ENCODE results near the gene NUBP1. TPM values are rescaled to one million over a fixed set of nuclear protein-coding genes. Genes with fewer than 3 reads are reported as not detected.

NUBP1 gene
- total and polyA plus RNA-seq, 8 donors = 14.6 to 32.1 (median 22.3) TPM

DNA sequence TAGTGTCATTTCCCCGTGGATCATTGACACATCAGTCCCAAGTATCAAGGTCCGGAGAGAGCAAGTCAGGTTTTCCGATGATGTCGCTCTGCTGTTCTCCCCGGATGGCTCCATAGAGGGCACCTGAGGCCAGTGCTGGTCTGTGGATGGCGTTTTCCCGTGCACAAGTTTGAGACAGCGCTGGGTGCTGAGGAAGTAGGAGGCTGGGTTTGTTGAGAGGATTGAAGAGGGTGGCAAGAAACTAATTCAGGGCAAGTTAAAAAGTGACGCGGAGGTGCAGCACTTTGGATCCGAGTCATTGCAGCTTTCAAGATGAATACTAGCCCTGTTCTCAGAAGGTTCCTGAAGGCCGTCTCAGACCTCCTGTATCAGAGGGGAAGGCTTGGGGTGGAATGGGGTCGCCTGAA, 7.7 kb downstream of the NUBP1 start:
- 81 to 84% methylated on average over 13 of the region's 13 CpGs for WGBS, 2 donors
- ATAC-seq (peak in 1 of 4 donors; percentile 12), FAIRE-seq (no peak)

DNA sequence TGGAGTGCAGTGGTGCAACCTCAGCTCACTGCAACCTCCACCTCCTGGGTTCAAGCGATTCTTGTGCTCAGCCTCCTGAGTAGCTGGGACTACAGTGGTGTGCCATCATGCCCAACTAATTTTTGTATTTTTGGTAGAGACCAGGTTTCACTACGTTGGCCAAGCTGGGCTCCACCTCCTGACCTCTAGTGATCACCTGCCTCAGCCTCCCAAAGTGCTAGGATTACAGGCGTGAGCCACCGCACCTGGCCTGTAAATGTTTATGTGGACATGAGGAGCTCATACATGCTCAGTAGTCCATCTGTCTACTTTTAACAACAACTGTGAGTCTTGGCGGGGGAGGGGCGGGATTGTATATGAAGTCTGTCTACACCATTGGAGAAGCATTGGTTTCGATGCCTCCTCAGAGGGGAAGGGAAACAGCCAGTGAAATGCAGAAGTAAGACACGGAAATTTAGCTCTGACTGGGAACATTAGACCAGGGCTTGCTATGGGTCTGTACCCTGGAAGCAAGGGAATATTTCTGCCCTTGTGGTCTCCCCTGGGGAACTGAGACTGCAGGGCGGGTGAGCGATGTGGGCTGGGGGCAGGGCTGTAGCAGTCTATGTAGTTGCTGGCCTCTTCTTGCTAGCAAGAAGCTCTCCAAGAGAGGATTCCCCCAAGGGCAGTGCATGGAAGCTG, 9.3 kb downstream of the NUBP1 start:
- Histone ChIP-seq H3K27ac (no peak overlapping the region), H3K36me3 (peaks cover 0 to 44% (median 16%) of the 10 kb centered on the region in 3 donors)

More for the DNA sequence above, 7.7 kb downstream of the NUBP1 start:
- no peak overlapping the region for H3K27ac ChIP-seq
- peaks cover 0 to under 1% (median 0%) of the 10 kb centered on the region in 3 donors for H3K4me1 ChIP-seq
- no peak overlapping the region for H3K4me3 ChIP-seq
- H3K36me3 ChIP-seq = peaks cover 0 to 31% (median 6%) of the 10 kb centered on the region in 3 donors
- TF ChIP-seq, protein P1, sequence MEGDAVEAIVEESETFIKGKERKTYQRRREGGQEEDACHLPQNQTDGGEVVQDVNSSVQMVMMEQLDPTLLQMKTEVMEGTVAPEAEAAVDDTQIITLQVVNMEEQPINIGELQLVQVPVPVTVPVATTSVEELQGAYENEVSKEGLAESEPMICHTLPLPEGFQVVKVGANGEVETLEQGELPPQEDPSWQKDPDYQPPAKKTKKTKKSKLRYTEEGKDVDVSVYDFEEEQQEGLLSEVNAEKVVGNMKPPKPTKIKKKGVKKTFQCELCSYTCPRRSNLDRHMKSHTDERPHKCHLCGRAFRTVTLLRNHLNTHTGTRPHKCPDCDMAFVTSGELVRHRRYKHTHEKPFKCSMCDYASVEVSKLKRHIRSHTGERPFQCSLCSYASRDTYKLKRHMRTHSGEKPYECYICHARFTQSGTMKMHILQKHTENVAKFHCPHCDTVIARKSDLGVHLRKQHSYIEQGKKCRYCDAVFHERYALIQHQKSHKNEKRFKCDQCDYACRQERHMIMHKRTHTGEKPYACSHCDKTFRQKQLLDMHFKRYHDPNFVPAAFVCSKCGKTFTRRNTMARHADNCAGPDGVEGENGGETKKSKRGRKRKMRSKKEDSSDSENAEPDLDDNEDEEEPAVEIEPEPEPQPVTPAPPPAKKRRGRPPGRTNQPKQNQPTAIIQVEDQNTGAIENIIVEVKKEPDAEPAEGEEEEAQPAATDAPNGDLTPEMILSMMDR (IDR thresholded peaks at IDR 0.05) = no peak
- H3K9me3 ChIP-seq = no peaks in the 10 kb centered on the region
- intact Hi-C loops (cut with DNase I) = loop anchor here in 1 of 3 donors (10.0 kb wide), 1 partner anchor 174 kb away; no protein-coding TSS in a partner anchor
- H3K27me3 ChIP-seq = no peaks in the 10 kb centered on the region
- DNase-seq = no peak

DNA sequence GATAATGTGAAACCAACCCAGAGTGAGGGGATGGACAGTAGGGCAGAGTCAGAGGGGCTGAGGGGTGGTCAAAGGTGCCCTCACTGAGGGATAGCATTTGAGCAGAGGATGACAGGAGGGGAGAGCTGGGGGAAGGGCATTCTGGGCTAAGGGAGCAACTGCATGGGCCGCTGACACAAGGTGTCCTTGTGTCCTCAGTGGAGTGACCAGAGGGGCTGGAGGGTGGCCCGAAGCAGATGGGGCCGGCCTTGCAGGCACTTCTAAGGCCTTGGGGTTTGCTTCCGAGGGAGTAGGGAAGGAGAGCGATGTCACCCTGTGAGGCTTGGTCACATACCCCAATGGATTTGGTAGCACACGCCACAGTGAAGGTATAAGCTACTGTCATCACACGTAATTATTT, 10.0 kb downstream of the NUBP1 start:
- DNase-seq = no peak
- no peak for FAIRE-seq
- Histone ChIP-seq H3K9me3 (no peaks in the 10 kb centered on the region), H3K4me3 (no peak overlapping the region), H3K27me3 (no peaks in the 10 kb centered on the region), H3K4me1 (no peaks in the 10 kb centered on the region), H3K36me3 (peaks cover 0 to 44% (median 23%) of the 10 kb centered on the region in 3 donors), H3K27ac (no peak overlapping the region)
- TF ChIP-seq, protein P1 (IDR thresholded peaks at IDR 0.05) = no peak
- intact Hi-C loops (cut with DNase I) = loop anchor here in 1 of 3 donors (10.0 kb wide), 1 partner anchor 171 kb away; no protein-coding TSS in a partner anchor
- WGBS, 2 donors = 92 to 97% methylated on average over 7 of the region's 7 CpGs
- no peak for ATAC-seq

More for the DNA sequence above, 9.3 kb downstream of the NUBP1 start:
- H3K4me3 ChIP-seq = no peak overlapping the region
- DNase-seq (peak in 1 of 6 donors; percentile 60), FAIRE-seq (no peak), ATAC-seq (peak in 2 of 4 donors; percentile 34 to 73)
- TF ChIP-seq, protein P1 (IDR thresholded peaks at IDR 0.05) = no peak
- 89 to 97% methylated on average over 10 of the region's 10 CpGs for WGBS, 2 donors
- no peaks in the 10 kb centered on the region for H3K9me3 ChIP-seq
- H3K27me3 ChIP-seq = no peaks in the 10 kb centered on the region
- H3K4me1 ChIP-seq = no peaks in the 10 kb centered on the region
- intact Hi-C loops (cut with DNase I) = loop anchor here in 1 of 3 donors (10.0 kb wide), 1 partner anchor 172 kb away; no protein-coding TSS in a partner anchor

DNA sequence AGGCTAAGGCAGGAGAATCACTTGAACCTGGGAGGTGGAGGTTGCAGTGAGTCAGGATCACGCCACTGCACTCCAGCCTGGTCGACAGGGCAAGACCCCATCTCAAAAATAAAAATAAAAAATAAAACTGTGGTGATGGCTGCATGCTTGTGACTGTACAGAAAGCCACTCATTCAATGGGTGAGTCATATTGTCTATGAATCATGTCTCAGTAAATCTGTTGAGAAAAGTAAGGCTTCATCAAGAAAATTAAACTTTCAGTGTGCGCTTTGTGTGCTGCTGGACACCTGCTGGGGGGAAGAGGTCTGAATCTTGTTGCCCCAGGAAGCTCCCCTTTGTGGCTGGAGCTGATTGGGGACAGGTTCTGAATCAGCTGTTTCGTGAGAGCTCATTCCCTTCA, 11.3 kb downstream of the NUBP1 start:
- no peak for DNase-seq
- Histone ChIP-seq H3K4me3 (no peak overlapping the region), H3K36me3 (peaks cover 6 to 47% (median 33%) of the 10 kb centered on the region in 3 donors), H3K27ac (no peak overlapping the region), H3K27me3 (no peaks in the 10 kb centered on the region), H3K9me3 (no peaks in the 10 kb centered on the region), H3K4me1 (no peaks in the 10 kb centered on the region)
- no peak for ATAC-seq
- TF ChIP-seq, protein P1 (IDR thresholded peaks at IDR 0.05) = no peak
- intact Hi-C loops (cut with DNase I) = loop anchor here in 1 of 3 donors (10.0 kb wide), 1 partner anchor 170 kb away; no protein-coding TSS in a partner anchor
- no peak for FAIRE-seq
- 95 to 96% methylated on average over 4 of the region's 4 CpGs for WGBS, 2 donors

DNA sequence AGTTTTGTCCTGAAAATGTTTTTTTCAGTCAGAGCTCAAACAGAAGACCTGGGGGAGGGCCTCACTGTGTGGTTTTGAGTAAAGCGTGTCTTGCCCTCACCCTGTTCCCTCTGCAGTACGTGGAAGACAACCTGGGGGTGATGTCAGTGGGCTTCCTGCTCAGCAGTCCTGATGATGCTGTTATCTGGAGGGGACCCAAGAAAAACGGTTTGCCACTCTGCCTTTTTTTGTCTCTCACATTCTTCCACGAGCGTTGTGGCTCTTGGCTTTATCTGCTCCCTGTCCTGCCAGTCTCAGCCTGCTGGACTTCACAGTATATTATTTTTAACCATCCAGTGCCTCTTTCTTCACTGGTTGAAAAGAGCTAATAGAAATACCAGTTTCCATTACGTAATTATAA, 12.9 kb downstream of the NUBP1 start:
- TF ChIP-seq, protein P1 (IDR thresholded peaks at IDR 0.05) = no peak
- no peaks in the 10 kb centered on the region for H3K27me3 ChIP-seq
- H3K4me1 ChIP-seq = no peaks in the 10 kb centered on the region
- 84 to 85% methylated on average over 6 of the region's 6 CpGs for WGBS, 2 donors
- H3K4me3 ChIP-seq = no peak overlapping the region
- DNase-seq = no peak
- no peak for ATAC-seq
- H3K9me3 ChIP-seq = no peaks in the 10 kb centered on the region
- H3K36me3 ChIP-seq = peaks cover 6 to 61% (median 49%) of the 10 kb centered on the region in 3 donors
- H3K27ac ChIP-seq = no peak overlapping the region
- intact Hi-C loops (cut with DNase I) = loop anchor here in 1 of 3 donors (10.0 kb wide), 1 partner anchor 168 kb away; no protein-coding TSS in a partner anchor
- FAIRE-seq = no peak

Measured in pancreas (tissue), 10 donors.